HepG2 (cell line): ENCODE measurements around the gene FKBP14. TPM values are rescaled to one million over a fixed set of nuclear protein-coding genes. Genes with fewer than 3 reads are reported as not detected.

Experiments used
- ATAC-seq: fragments of 200-7000 bp; cut with Tn5 transposase; 3 replicates; pipeline ENCODE4 v1.9.1; 2020; ENCODE audit warnings: mild to moderate bottlenecking, moderate library complexity
- BruUV-seq: library from RNA; stranded (reverse); fragments of 400-500 nt; replicated peaks from 2 replicates; lab custom pipeline; 2021; lab: Mats Ljungman, UMichigan
- CTCF ChIA-PET: fragments of 300-600 bp; formaldehyde crosslinking; extraction: SDS; loops from one replicate; lab custom pipeline; 2021; ENCODE audit warnings: low total read pairs, inconsistent platforms, low intra/inter-chr PET ratio; lab: Yijun Ruan, JAX
- POLR2A ChIA-PET: fragments of 350-600 bp; sonication (Branson Sonifier 250); formaldehyde crosslinking; loops from one replicate; lab custom pipeline; 2020; ENCODE audit warnings: antibody characterized with exemption, inconsistent platforms; lab: Yijun Ruan, JAX
- DNase-seq: peaks from one replicate; pipeline ENCODE4 v3.0.0-alpha.2; 2015; ENCODE audit warnings: low spot score
- FAIRE-seq: peaks from 3 replicates; lab custom pipeline; 2011; peaks lifted over from hg19 to GRCh38; lab: Jason Lieb, UNC
- H2AFZ ChIP-seq: one replicate; pipeline ENCODE4 v1.6.1; 2011; ENCODE audit warnings: low read length, inconsistent platforms
- H3K27ac ChIP-seq: fragments of 300-600 bp; 3 replicates; pipeline ENCODE4 v1.8.0; 2011; ENCODE audit warnings: mixed run types, mild to moderate bottlenecking, mixed read lengths, low read length, inconsistent platforms; ENCODE audit not compliant: insufficient read depth; ENCODE audit errors: extremely low read length
- H3K27me3 ChIP-seq, 2 experiments: fragments of 200-600 bp in 1 of 2; 2 replicates in 1 of 2; 3 replicates in 1 of 2; pipeline versions ENCODE4 v1.6.0 to v1.8.0; 2011; ENCODE audit warnings: low read length in 2 of 2, mild to moderate bottlenecking in 2 of 2, moderate library complexity in 2 of 2, inconsistent platforms in 1 of 2; ENCODE audit not compliant: insufficient read depth in 2 of 2, control insufficient read depth in 1 of 2
- H3K36me3 ChIP-seq, 2 experiments: fragments of 200-600 bp in 1 of 2; replicated peaks in 1 of 2; 2 replicates in 1 of 2; 3 replicates in 1 of 2; pipeline versions ENCODE4 v1.5.1 to v1.8.0; 2011; ENCODE audit warnings: low read length in 2 of 2, inconsistent platforms in 1 of 2; ENCODE audit not compliant: insufficient read depth in 2 of 2, control insufficient read depth in 1 of 2
- H3K4me1 ChIP-seq: 2 replicates; pipeline ENCODE4 v1.5.1; 2012; ENCODE audit warnings: low read length, inconsistent platforms; ENCODE audit not compliant: insufficient read depth
- H3K4me2 ChIP-seq: 2 replicates; pipeline ENCODE4 v1.6.0; 2011; ENCODE audit warnings: low read depth, low read length, inconsistent platforms
- H3K4me3 ChIP-seq, 3 experiments: fragments of 200-600 bp in 1 of 3; sonication (generic), shearing (Covaris generic) in 1 of 3; replicated peaks in 1 of 3; 2 replicates each; pipeline ENCODE4 v1.5.1; 2011 to 2016; ENCODE audit warnings: low read length in 3 of 3, inconsistent platforms in 2 of 3, low read depth in 2 of 3, mild to moderate bottlenecking in 2 of 3, control low read depth in 1 of 3, mixed read lengths in 1 of 3; ENCODE audit not compliant: insufficient read depth in 1 of 3
- H3K79me2 ChIP-seq: one replicate; pipeline ENCODE4 v1.6.1; 2011; ENCODE audit warnings: low read length, inconsistent platforms; ENCODE audit not compliant: insufficient read depth
- H3K9ac ChIP-seq: 2 replicates; pipeline ENCODE4 v1.6.0; 2011; ENCODE audit warnings: mild to moderate bottlenecking, low read depth, low read length, inconsistent platforms; ENCODE audit not compliant: insufficient read depth
- H3K9me3 ChIP-seq: 2 replicates; pipeline ENCODE4 v1.5.1; 2012; ENCODE audit warnings: mild to moderate bottlenecking, low read length
- H4K20me1 ChIP-seq: 2 replicates; pipeline ENCODE4 v1.6.0; 2011; ENCODE audit warnings: inconsistent platforms, mild to moderate bottlenecking, low read length, moderate library complexity; ENCODE audit not compliant: insufficient read depth
- ATF7-NPFF ChIP-seq: sonication (generic); formaldehyde crosslinking; IDR thresholded peaks from 2 replicates; pipeline ENCODE4 v1.8.1; 2023; ENCODE audit warnings: mild to moderate bottlenecking, low read depth, missing genetic modification reagents, moderate library complexity
- EED ChIP-seq: sonication (generic); formaldehyde crosslinking; IDR thresholded peaks from 2 replicates; pipeline ENCODE4 v1.5.0; 2020; ENCODE audit warnings: mild to moderate bottlenecking, missing genetic modification reagents
- ETV5 ChIP-seq: IDR thresholded peaks from 2 replicates; pipeline ENCODE4 v1.6.1; 2018; ENCODE audit warnings: missing biosample characterization, missing genetic modification reagents, inconsistent platforms, borderline replicate concordance
- IRF2 ChIP-seq: IDR thresholded peaks from 2 replicates; pipeline ENCODE4 v1.6.1; 2018; ENCODE audit warnings: missing genetic modification reagents, missing compliant biosample characterization
- KLF15 ChIP-seq: sonication (generic); formaldehyde crosslinking; IDR thresholded peaks from 2 replicates; pipeline ENCODE4 v1.8.1; 2023; ENCODE audit warnings: borderline replicate concordance, mild to moderate bottlenecking, inconsistent platforms, missing genetic modification reagents, mixed read lengths
- PAF1 ChIP-seq: IDR thresholded peaks from 2 replicates; pipeline ENCODE4 v1.6.1; 2016; ENCODE audit warnings: missing genetic modification reagents, missing compliant biosample characterization
- RAD21 ChIP-seq: fragments of 450-650 bp; formaldehyde crosslinking; IDR thresholded peaks from 2 replicates; pipeline ENCODE4 v1.5.0; 2020; ENCODE audit warnings: mild to moderate bottlenecking
- RAD51 ChIP-seq: fragments of 450-650 bp; IDR thresholded peaks from 2 replicates; pipeline ENCODE4 v1.6.1; 2016; ENCODE audit warnings: borderline replicate concordance
- ZNF333 ChIP-seq: sonication (generic); formaldehyde crosslinking; IDR thresholded peaks from 2 replicates; pipeline ENCODE4 v1.4.0; 2020; ENCODE audit warnings: mild to moderate bottlenecking, missing genetic modification reagents, borderline replicate concordance
- ZNF788 ChIP-seq: sonication (generic); formaldehyde crosslinking; IDR thresholded peaks from 2 replicates; pipeline ENCODE4 v1.5.0; 2020; ENCODE audit warnings: mild to moderate bottlenecking, missing genetic modification reagents, borderline replicate concordance
- ZSCAN12 ChIP-seq: sonication (generic); formaldehyde crosslinking; IDR thresholded peaks from 2 replicates; pipeline ENCODE4 v1.9.0; 2021; ENCODE audit warnings: mild to moderate bottlenecking, missing genetic modification reagents
- WGBS: methylation state at CpG from one replicate; pipeline ENCODE4 v1.1.6; 2017; ENCODE audit warnings: low lambda C conversion rate; 5-methylcytosine and 5-hydroxymethylcytosine counted together
- in situ Hi-C: cut with HindIII; loops from 2 replicates; pipeline ENCODE4 v1.10.0; 2017; ENCODE audit warnings: low pct_unique_long_range_greater_than_20kb; ENCODE audit not compliant: extremely low pct_ligation_motif_present
- intact Hi-C: fragments of 100-400 bp; cut with micrococcal nuclease; formaldehyde crosslinking; loops from one replicate; pipeline ENCODE4 v1.10.0; 2022; ENCODE audit not compliant: unreplicated experiment
- polyA plus RNA-seq, 8 experiments: library from polyadenylated mRNA; depleted of rRNA in 3 of 8; stranded (reverse) in 7 of 8; unstranded in 1 of 8; fragments of >200 nt; fragmentation: Illumina TruSeq in 4 of 8; extraction: Trizol in 4 of 8; gene quantifications; 2 replicates each; pipeline versions ENCODE4 v1.2.1 to v1.2.3, GENCODE V29; 2011 to 2016; ENCODE audit warnings: low read depth in 4 of 8, missing spikeins in 1 of 8, mixed read lengths in 1 of 8; ENCODE audit not compliant: insufficient read depth in 1 of 8
- total RNA-seq, 5 experiments: library from RNA; depleted of rRNA; stranded (reverse); fragments of >200 nt; fragmentation: Illumina TruSeq; extraction: Trizol; gene quantifications; 2 replicates each; pipeline ENCODE4 v1.2.3, GENCODE V29; 2016; ENCODE audit warnings: low read depth in 1 of 5
- TF ChIP-seq, protein P1 (sequence below): sonication (generic); formaldehyde crosslinking; IDR thresholded peaks from 2 replicates; pipeline ENCODE4 v1.4.0; 2020; ENCODE audit warnings: missing genetic modification reagents
- TF ChIP-seq, protein P2 (sequence below): sonication (generic); formaldehyde crosslinking; IDR thresholded peaks from 2 replicates; pipeline ENCODE4 v1.5.1; 2020; ENCODE audit warnings: mild to moderate bottlenecking, missing genetic modification reagents, moderate library complexity
- TF ChIP-seq, protein P3 (sequence below), 2 experiments: fragments of 450-650 bp in 1 of 2; sonication (generic) in 1 of 2; formaldehyde crosslinking; IDR thresholded peaks; 2 replicates each; pipeline versions ENCODE4 v1.5.0 to v1.8.0; 2020 to 2022; ENCODE audit warnings: mild to moderate bottlenecking in 1 of 2, missing genetic modification reagents in 1 of 2

FKBP14 gene
- total and polyA plus RNA-seq, 2 of the 13 experiments (the other 11 are each of a cell fraction or from before 2014, with no cell fraction given): 20.0 to 32.3 TPM

DNA sequence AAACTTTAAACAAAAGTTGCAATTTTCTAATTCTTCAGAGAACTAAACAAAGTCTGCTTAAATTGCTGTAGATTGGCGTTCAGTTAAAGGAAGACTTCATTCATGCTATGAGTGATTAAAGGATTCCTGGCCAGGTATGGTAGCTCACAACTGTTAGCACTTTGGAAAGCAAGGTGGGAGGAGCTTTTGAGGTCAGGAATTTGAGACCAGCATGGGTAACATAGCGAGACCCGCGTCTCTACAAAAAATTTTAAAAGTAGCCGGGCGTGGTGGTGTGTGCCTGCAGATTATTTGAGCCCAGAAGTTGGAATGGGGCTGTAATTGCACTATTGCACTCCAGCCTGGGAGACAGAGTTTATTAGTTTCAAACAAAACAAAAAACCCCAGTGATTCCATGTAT lies 23.4 kb downstream of the FKBP14 start:
- in situ Hi-C loops: no loop called here
- Histone ChIP-seq H3K9me3 (no peaks in the 10 kb centered on the region), H3K79me2 (no peaks in the 10 kb centered on the region), H3K36me3 (no peaks in the 10 kb centered on the region), H3K27ac (no peak overlapping the region), H3K4me1 (peaks cover 5% of the 10 kb centered on the region; the same call in 1 of the 2 replicates), H2AFZ (no peak overlapping the region), H3K9ac (no peak overlapping the region), H3K4me3 (no peak overlapping the region), H3K4me2 (no peak overlapping the region; the same call in 1 of the 2 replicates)
- ChIA-PET CTCF (no interaction called here), POLR2A (no interaction called here)
- FAIRE-seq: no peak
- BruUV-seq: no TSS peak
- ATAC-seq: no peak
- intact Hi-C loops: no loop called here
- TF ChIP-seq IRF2 (CRISPR knock-in tag) (no peak), ZSCAN12 (no peak), ATF7-NPFF (CRISPR knock-in tag) (no peak), ZNF333 (CRISPR knock-in tag) (no peak), ZNF788 (CRISPR knock-in tag) (no peak), RAD21 (CRISPR knock-in tag) (no peak), ETV5 (no peak), KLF15 (CRISPR knock-in tag) (no peak), RAD51 (no peak), PAF1 (CRISPR knock-in tag) (no peak), EED (no peak)
- TF ChIP-seq, protein P1, sequence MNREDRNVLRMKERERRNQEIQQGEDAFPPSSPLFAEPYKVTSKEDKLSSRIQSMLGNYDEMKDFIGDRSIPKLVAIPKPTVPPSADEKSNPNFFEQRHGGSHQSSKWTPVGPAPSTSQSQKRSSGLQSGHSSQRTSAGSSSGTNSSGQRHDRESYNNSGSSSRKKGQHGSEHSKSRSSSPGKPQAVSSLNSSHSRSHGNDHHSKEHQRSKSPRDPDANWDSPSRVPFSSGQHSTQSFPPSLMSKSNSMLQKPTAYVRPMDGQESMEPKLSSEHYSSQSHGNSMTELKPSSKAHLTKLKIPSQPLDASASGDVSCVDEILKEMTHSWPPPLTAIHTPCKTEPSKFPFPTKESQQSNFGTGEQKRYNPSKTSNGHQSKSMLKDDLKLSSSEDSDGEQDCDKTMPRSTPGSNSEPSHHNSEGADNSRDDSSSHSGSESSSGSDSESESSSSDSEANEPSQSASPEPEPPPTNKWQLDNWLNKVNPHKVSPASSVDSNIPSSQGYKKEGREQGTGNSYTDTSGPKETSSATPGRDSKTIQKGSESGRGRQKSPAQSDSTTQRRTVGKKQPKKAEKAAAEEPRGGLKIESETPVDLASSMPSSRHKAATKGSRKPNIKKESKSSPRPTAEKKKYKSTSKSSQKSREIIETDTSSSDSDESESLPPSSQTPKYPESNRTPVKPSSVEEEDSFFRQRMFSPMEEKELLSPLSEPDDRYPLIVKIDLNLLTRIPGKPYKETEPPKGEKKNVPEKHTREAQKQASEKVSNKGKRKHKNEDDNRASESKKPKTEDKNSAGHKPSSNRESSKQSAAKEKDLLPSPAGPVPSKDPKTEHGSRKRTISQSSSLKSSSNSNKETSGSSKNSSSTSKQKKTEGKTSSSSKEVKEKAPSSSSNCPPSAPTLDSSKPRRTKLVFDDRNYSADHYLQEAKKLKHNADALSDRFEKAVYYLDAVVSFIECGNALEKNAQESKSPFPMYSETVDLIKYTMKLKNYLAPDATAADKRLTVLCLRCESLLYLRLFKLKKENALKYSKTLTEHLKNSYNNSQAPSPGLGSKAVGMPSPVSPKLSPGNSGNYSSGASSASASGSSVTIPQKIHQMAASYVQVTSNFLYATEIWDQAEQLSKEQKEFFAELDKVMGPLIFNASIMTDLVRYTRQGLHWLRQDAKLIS (CRISPR knock-in tag): no peak
- TF ChIP-seq, protein P2, sequence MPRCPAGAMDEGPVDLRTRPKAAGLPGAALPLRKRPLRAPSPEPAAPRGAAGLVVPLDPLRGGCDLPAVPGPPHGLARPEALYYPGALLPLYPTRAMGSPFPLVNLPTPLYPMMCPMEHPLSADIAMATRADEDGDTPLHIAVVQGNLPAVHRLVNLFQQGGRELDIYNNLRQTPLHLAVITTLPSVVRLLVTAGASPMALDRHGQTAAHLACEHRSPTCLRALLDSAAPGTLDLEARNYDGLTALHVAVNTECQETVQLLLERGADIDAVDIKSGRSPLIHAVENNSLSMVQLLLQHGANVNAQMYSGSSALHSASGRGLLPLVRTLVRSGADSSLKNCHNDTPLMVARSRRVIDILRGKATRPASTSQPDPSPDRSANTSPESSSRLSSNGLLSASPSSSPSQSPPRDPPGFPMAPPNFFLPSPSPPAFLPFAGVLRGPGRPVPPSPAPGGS: no peak
- TF ChIP-seq, protein P3, sequence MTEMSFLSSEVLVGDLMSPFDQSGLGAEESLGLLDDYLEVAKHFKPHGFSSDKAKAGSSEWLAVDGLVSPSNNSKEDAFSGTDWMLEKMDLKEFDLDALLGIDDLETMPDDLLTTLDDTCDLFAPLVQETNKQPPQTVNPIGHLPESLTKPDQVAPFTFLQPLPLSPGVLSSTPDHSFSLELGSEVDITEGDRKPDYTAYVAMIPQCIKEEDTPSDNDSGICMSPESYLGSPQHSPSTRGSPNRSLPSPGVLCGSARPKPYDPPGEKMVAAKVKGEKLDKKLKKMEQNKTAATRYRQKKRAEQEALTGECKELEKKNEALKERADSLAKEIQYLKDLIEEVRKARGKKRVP (CRISPR knock-in tag; IDR thresholded peaks at IDR 0.05): no peak
- TF ChIP-seq, all 625 proteins: peak for 0
- Histone ChIP-seq H3K27me3 (no peaks in the 10 kb centered on the region), H4K20me1 (no peaks in the 10 kb centered on the region)
- DNase-seq: no peak
- 46% methylated on average over 6 of the region's 6 CpGs for WGBS
